Endothelial cell of umbilical vein (primary cell): ENCODE data around the gene IL4I1. TPM values are rescaled to one million over a fixed set of nuclear protein-coding genes. Genes with fewer than 3 reads are reported as not detected.

ENCODE experiments used
- BruUV-seq: library from RNA; stranded (reverse); fragments of 400-500 nt; replicated peaks from 2 replicates; lab custom pipeline; 2021; lab: Mats Ljungman, UMichigan
- CTCF ChIA-PET: fragments of 300-600, 350-600 bp; sonication (Branson Sonifier 250); formaldehyde crosslinking; loops from one replicate; lab custom pipeline; 2021; ENCODE audit warnings: antibody characterized with exemption, inconsistent platforms; lab: Charles Lee
- POLR2A ChIA-PET: fragments of 300-600, 350-600 bp; sonication (Branson Sonifier 250); formaldehyde crosslinking; loops from one replicate; lab custom pipeline; 2021; ENCODE audit warnings: antibody characterized with exemption, inconsistent platforms; lab: Charles Lee
- DNase-seq: peaks from one replicate; pipeline ENCODE4 v3.0.0-alpha.2; 2011; ENCODE audit warnings: low read depth, low spot score
- FAIRE-seq: peaks from 2 replicates; lab custom pipeline; 2011; peaks lifted over from hg19 to GRCh38; lab: Jason Lieb, UNC
- H2AFZ ChIP-seq: 2 replicates; pipeline ENCODE4 v1.6.0; 2012; ENCODE audit warnings: low read depth, low read length, control low read depth, inconsistent platforms
- H3K27ac ChIP-seq: 2 replicates; pipeline ENCODE4 v1.5.1; 2011; ENCODE audit warnings: low read depth, mild to moderate bottlenecking, control low read depth, low read length, moderate library complexity; ENCODE audit not compliant: insufficient read depth
- H3K27me3 ChIP-seq, 2 experiments: 2 replicates each; pipeline versions ENCODE4 v1.6.0 to v1.6.1; 2011; ENCODE audit warnings: low read length in 2 of 2, mixed read lengths in 1 of 2; ENCODE audit not compliant: control insufficient read depth in 2 of 2, insufficient read depth in 2 of 2
- H3K36me3 ChIP-seq, 2 experiments: 2 replicates in 1 of 2; 3 replicates in 1 of 2; pipeline ENCODE4 v1.5.1; 2011; ENCODE audit warnings: low read length in 2 of 2, mild to moderate bottlenecking in 1 of 2, moderate library complexity in 1 of 2; ENCODE audit not compliant: control insufficient read depth in 2 of 2, insufficient read depth in 2 of 2; ENCODE audit errors: extremely low read depth in 1 of 2
- H3K4me1 ChIP-seq: 3 replicates; pipeline ENCODE4 v1.5.1; 2011; ENCODE audit warnings: mild to moderate bottlenecking, low read length; ENCODE audit not compliant: control insufficient read depth, insufficient read depth; ENCODE audit errors: extremely low read depth
- H3K4me2 ChIP-seq: 2 replicates; pipeline ENCODE4 v1.6.1; 2011; ENCODE audit warnings: low read length, control low read depth, mixed read lengths; ENCODE audit not compliant: insufficient read depth
- H3K4me3 ChIP-seq, 3 experiments: fragments of 200-600 bp in 1 of 3; sonication (generic), shearing (Covaris generic) in 1 of 3; replicated peaks in 1 of 3; 2 replicates each; pipeline ENCODE4 v1.5.1; 2011 to 2016; ENCODE audit warnings: control low read depth in 3 of 3, low read length in 3 of 3, mild to moderate bottlenecking in 2 of 3, inconsistent platforms in 1 of 3, low read depth in 1 of 3, moderate library complexity in 1 of 3; ENCODE audit not compliant: insufficient read depth in 1 of 3
- H3K79me2 ChIP-seq: 2 replicates; pipeline ENCODE4 v1.6.0; 2012; ENCODE audit warnings: low read length, inconsistent platforms; ENCODE audit not compliant: control insufficient read depth, insufficient read depth
- H3K9ac ChIP-seq: replicated peaks from 2 replicates; pipeline ENCODE3; 2011; ENCODE audit warnings: low read length, control low read depth; ENCODE audit not compliant: insufficient read depth; ENCODE audit errors: extremely low read depth
- H3K9me1 ChIP-seq: replicated peaks from 3 replicates; pipeline ENCODE4 v1.6.0; 2011; ENCODE audit warnings: mild to moderate bottlenecking, low read length; ENCODE audit not compliant: control insufficient read depth, insufficient read depth; ENCODE audit errors: extremely low read depth
- H3K9me3 ChIP-seq: replicated peaks from 2 replicates; pipeline ENCODE4 v1.5.1; 2012; ENCODE audit warnings: low read length, inconsistent platforms; ENCODE audit not compliant: control insufficient read depth, insufficient read depth
- H4K20me1 ChIP-seq: replicated peaks from 2 replicates; pipeline ENCODE3; 2011; ENCODE audit warnings: mild to moderate bottlenecking, low read length; ENCODE audit not compliant: control insufficient read depth, insufficient read depth; ENCODE audit errors: extremely low read depth
- CTCF ChIP-seq, 2 donors: IDR thresholded peaks; 1 replicate in 1 of 2; 2 replicates in 1 of 2; pipeline ENCODE4 v1.5.1; 2011; ENCODE audit warnings: low read length in 2 of 2, mild to moderate bottlenecking in 2 of 2, moderate library complexity in 2 of 2, control low read depth in 1 of 2, inconsistent platforms in 1 of 2, low read depth in 1 of 2; ENCODE audit not compliant: insufficient read depth in 1 of 2; ENCODE audit errors: extremely low read depth in 1 of 2
- EZH2 ChIP-seq: IDR thresholded peaks from 2 replicates; pipeline ENCODE4 v1.6.1; 2012; ENCODE audit warnings: borderline replicate concordance, low read depth, mild to moderate bottlenecking, moderate library complexity, low read length, inconsistent platforms; ENCODE audit not compliant: severe bottlenecking
- FOS ChIP-seq: IDR thresholded peaks from 2 replicates; pipeline ENCODE4 v1.6.1; 2011; ENCODE audit warnings: mild to moderate bottlenecking, low read length, moderate library complexity, borderline replicate concordance; ENCODE audit not compliant: insufficient read depth
- GATA2 ChIP-seq: IDR thresholded peaks from 2 replicates; pipeline ENCODE4 v1.7.0; 2011; ENCODE audit warnings: low read depth, mild to moderate bottlenecking, moderate library complexity, mixed read lengths, low read length; ENCODE audit not compliant: insufficient read length, insufficient read depth
- JUN ChIP-seq: IDR thresholded peaks from 2 replicates; pipeline ENCODE4 v1.6.1; 2011; ENCODE audit warnings: borderline replicate concordance, low read depth; ENCODE audit not compliant: insufficient read length, insufficient read depth
- MAX ChIP-seq: IDR thresholded peaks from 2 replicates; pipeline ENCODE4 v1.6.1; 2011; ENCODE audit not compliant: insufficient read depth, insufficient read length
- MYC ChIP-seq: IDR thresholded peaks from one replicate; pipeline ENCODE4 v1.6.1; 2011; ENCODE audit warnings: mild to moderate bottlenecking, low read depth, low read length
- POLR2A ChIP-seq: IDR thresholded peaks from 2 replicates; pipeline ENCODE4 v1.6.1; 2012; ENCODE audit warnings: low read depth, mild to moderate bottlenecking, control low read depth, low read length
- POLR2AphosphoS5 ChIP-seq: IDR thresholded peaks from 2 replicates; pipeline ENCODE4 v1.6.1; 2012; ENCODE audit warnings: low read depth, mild to moderate bottlenecking, control low read depth, low read length, moderate library complexity; ENCODE audit not compliant: insufficient read depth
- dilution Hi-C: fragments of 300-500 bp; cut with MboI; formaldehyde crosslinking; loops from one replicate; pipeline ENCODE4 v1.15.0; 2019; ENCODE audit warnings: low sequenced_read_pairs; ENCODE audit not compliant: extremely low pct_ligation_motif_present
- intact Hi-C: fragments of 100-400 bp; cut with micrococcal nuclease; formaldehyde crosslinking; loops from one replicate; pipeline ENCODE4 v1.10.0; 2022
- polyA plus RNA-seq, 4 experiments: library from polyadenylated mRNA; depleted of rRNA in 3 of 4; stranded (reverse) in 3 of 4; unstranded in 1 of 4; fragments of >200 nt; gene quantifications; 2 replicates each; pipeline versions ENCODE4 v1.2.1 to v1.2.3, GENCODE V29; 2011 to 2012; ENCODE audit warnings: missing spikeins in 1 of 4
- total RNA-seq: library from RNA; stranded (reverse); gene quantifications from 2 replicates; pipeline ENCODE4 v1.2.3, GENCODE V29; 2021

Gene IL4I1
- total and polyA plus RNA-seq, 2 donors (not counting 3 experiments of a cell fraction or from before 2014, with no cell fraction given): 5.0 to 5.6 TPM

DNA sequence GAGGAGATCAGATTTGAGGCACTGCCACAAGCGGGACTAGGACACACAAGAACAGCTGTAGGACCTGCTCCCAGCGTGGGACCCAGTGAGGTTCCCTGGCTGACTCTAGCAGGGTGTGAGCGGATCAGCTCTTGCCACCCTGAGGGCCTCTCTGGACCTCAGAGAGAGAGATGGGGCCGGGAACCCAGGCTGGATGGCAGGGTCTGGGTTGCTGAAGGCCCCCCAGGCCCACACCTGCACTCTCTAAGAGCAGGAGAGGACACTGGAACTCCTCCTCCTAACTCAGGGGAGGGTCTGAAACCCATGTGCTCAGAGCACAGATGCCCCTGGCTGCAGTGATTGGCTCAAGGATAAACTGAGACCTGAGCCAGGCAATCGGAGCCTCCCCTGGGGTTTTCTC lies 13.5 kb upstream of the IL4I1 start:
- Histone ChIP-seq H3K4me2 (no peak overlapping the region), H3K27me3 (no peaks in the 10 kb centered on the region), H3K9ac (no peak overlapping the region), H3K36me3 (peaks cover 8 to 30% of the 10 kb centered on the region in 2 experiments), H3K4me1 (no peaks in the 10 kb centered on the region), H3K9me3 (no peaks in the 10 kb centered on the region), H3K4me3 (no peak overlapping the region), H3K79me2 (peaks cover 6% of the 10 kb centered on the region), H3K9me1 (no peaks in the 10 kb centered on the region), H2AFZ (no peak overlapping the region), H4K20me1 (no peaks in the 10 kb centered on the region), H3K27ac (no peak overlapping the region)
- FAIRE-seq (no peak), DNase-seq (no peak)
- TF ChIP-seq CTCF (IDR thresholded peaks at IDR 0.05; ENCODE audit: extremely low read depth in 1 of 2, insufficient read depth in 1 of 2, low read depth in 1 of 2, low read length in 2 of 2) (no peak), MYC (no peak), POLR2AphosphoS5 (no peak), JUN (no peak), POLR2A (no peak), GATA2 (no peak), EZH2 (no peak), FOS (no peak), MAX (no peak)
- intact Hi-C loops (no loop called here), dilution Hi-C loops (no loop called here)
- ChIA-PET CTCF (no interaction called here), POLR2A (no interaction called here)
- no TSS peak for BruUV-seq
